BE2C (cell line): Measurements from ENCODE around the gene RIN3.
"Not testable (repeated sequence)": the region's sequence is repeated elsewhere in the genome, so short reads cannot be mapped to it uniquely, and the experiment has no call there.

ENCODE experiments used
- DNase-seq: peaks from one replicate; pipeline ENCODE4 v3.0.0-alpha.2; 2020
- H3K27me3 ChIP-seq: fragments of 250-450 bp; sonication (Bioruptor Pico); 2 replicates; pipeline ENCODE4 v1.5.1; 2020; ENCODE audit warnings: mild to moderate bottlenecking
- H3K36me3 ChIP-seq: fragments of 250-450 bp; sonication (Bioruptor Pico); 2 replicates; pipeline ENCODE4 v1.5.1; 2020; ENCODE audit warnings: mild to moderate bottlenecking
- H3K4me1 ChIP-seq: fragments of 250-450 bp; sonication (Bioruptor Pico); 2 replicates; pipeline ENCODE4 v1.5.1; 2020
- H3K4me3 ChIP-seq: 2 replicates; pipeline ENCODE4 v1.5.1; 2011; ENCODE audit warnings: low read depth, low read length
- H3K9me3 ChIP-seq: fragments of 250-450 bp; sonication (Bioruptor Pico); 2 replicates; pipeline ENCODE4 v1.5.1; 2020
- CTCF ChIP-seq: IDR thresholded peaks from 2 replicates; pipeline ENCODE4 v1.5.1; 2012; ENCODE audit warnings: mild to moderate bottlenecking, low read depth, low read length

Gene RIN3

GRCh38 chr14:92528486-92529100 is 15.0 kb downstream of the RIN3 start:
- no peaks in the 10 kb centered on the region for H3K4me1 ChIP-seq
- H3K27me3 ChIP-seq: peaks cover 5% of the 10 kb centered on the region; the same call in 1 of the 2 replicates
- H3K4me3 ChIP-seq: no peak overlapping the region
- no peaks in the 10 kb centered on the region for H3K9me3 ChIP-seq
- no peak for TF ChIP-seq CTCF
- no peak for DNase-seq
- H3K36me3 ChIP-seq: no peaks in the 10 kb centered on the region

- H3K27me3 ChIP-seq: no peaks in the 10 kb centered on the region
- H3K9me3 ChIP-seq: no peaks in the 10 kb centered on the region
- TF ChIP-seq CTCF: no peak
- H3K4me1 ChIP-seq: no peaks in the 10 kb centered on the region
- DNase-seq: no peak
- no peak overlapping the region for H3K4me3 ChIP-seq
- H3K36me3 ChIP-seq: no peaks in the 10 kb centered on the region
Observed at GRCh38 chr14:92529903-92530302, 16.3 kb downstream of the RIN3 start.

GRCh38 chr14:92531106-92531873 is 17.7 kb downstream of the RIN3 start:
- H3K4me3 ChIP-seq: no peak overlapping the region
- no peak for DNase-seq
- no peak for TF ChIP-seq CTCF
- no peaks in the 10 kb centered on the region for H3K36me3 ChIP-seq
- H3K9me3 ChIP-seq: no peaks in the 10 kb centered on the region
- no peaks in the 10 kb centered on the region for H3K27me3 ChIP-seq
- H3K4me1 ChIP-seq: no peaks in the 10 kb centered on the region

- no peaks in the 10 kb centered on the region for H3K9me3 ChIP-seq
- no peak for TF ChIP-seq CTCF
- no peaks in the 10 kb centered on the region for H3K36me3 ChIP-seq
- H3K27me3 ChIP-seq: peaks cover 3% of the 10 kb centered on the region; the same call in 1 of the 2 replicates
- H3K4me3 ChIP-seq: no peak overlapping the region
- H3K4me1 ChIP-seq: no peaks in the 10 kb centered on the region
- no peak for DNase-seq
Observed at GRCh38 chr14:92532490-92533163, 19.0 kb downstream of the RIN3 start.

GRCh38 chr14:92534932-92535643 is 21.5 kb downstream of the RIN3 start:
- Histone ChIP-seq H3K9me3 (no peaks in the 10 kb centered on the region; the same call in 1 of the 2 replicates), H3K36me3 (no peaks in the 10 kb centered on the region), H3K4me1 (no peaks in the 10 kb centered on the region), H3K4me3 (no peak overlapping the region), H3K27me3 (peaks cover 3% of the 10 kb centered on the region; the same call in 1 of the 2 replicates)
- no peak for TF ChIP-seq CTCF
- no peak for DNase-seq

GRCh38 chr14:92536231-92536630 is 22.6 kb downstream of the RIN3 start:
- H3K4me1 ChIP-seq, H3K27me3 ChIP-seq, H3K9me3 ChIP-seq, H3K36me3 ChIP-seq, H3K4me3 ChIP-seq, DNase-seq: not testable (repeated sequence)
